ENCODE data around the gene SERINC4.

DNA sequence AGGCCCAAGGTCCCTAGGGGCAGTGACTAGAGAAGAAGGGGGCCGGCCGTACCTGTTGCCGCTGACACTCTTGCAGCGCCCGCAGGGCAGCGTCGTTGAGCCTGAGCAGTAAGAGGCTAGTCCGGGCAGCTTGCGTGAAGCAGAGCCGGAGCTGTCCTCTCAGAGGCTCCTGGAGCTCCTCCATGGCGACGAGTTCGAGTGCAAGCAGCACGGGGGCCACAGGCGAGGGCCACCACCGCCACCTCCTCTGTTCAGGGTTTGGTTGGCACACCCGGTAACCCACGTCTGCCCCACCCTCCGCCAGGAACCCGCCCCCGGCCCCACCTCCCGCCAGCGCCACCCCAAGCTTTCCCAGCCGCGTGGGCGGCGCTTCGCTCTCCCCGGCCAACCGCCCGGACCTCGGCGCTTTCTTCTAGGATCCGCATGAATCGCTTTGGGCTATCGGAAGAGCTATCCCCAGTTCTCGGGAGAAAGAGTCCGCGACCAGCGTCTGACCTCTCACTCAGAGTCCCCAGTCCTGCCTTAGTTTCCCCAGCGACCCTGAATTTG lies 23.2 kb downstream of the SERINC4 start, which contains the start of gene ELL3:
- TF ChIP-seq CREB1 (IDR thresholded peaks at IDR 0.05; ENCODE audit: low read depth) (no peak), NFIC (IDR thresholded peaks at IDR 0.05) (no peak)

Measured in Ishikawa (cell line).